Stimulated activated CD4-positive, alpha-beta T cell treated with anti-CD3 and anti-CD28 coated beads, Interleukin-15, amount 100 ng/mL, for 48 hours (primary cell): Measurements from ENCODE around the gene IDI2.
A peak's percentile ranks its signal among the peaks of the same experiment; 100 is the strongest.

Source experiments
- DNase-seq, 2 donors: peaks; one replicate each; pipeline ENCODE4 v3.0.0-alpha.2; 2020; ENCODE audit warnings: low read depth in 2 of 2

IDI2 gene

GRCh38 chr10:1007583-1007982 lies 18.1 kb downstream of the IDI2 start:
- no peak for DNase-seq

GRCh38 chr10:1006573-1006972 lies 19.1 kb downstream of the IDI2 start:
- DNase-seq, result no peak

GRCh38 chr10:1003884-1004670 lies 21.6 kb downstream of the IDI2 start:
- no peak for DNase-seq

- DNase-seq, result no peak
Measured at GRCh38 chr10:1002425-1003006, 23.1 kb downstream of the IDI2 start.

GRCh38 chr10:997266-998022 lies 28.2 kb downstream of the IDI2 start:
- no peak for DNase-seq

GRCh38 chr10:996031-996430 lies 29.6 kb downstream of the IDI2 start:
- DNase-seq, result no peak

- DNase-seq, result no peak
Measured at GRCh38 chr10:995559-995926, 30.1 kb downstream of the IDI2 start.

- DNase-seq, result no peak
Measured at GRCh38 chr10:994836-995558, 30.7 kb downstream of the IDI2 start.

GRCh38 chr10:992871-993270 lies 32.8 kb downstream of the IDI2 start:
- no peak for DNase-seq

- DNase-seq, result no peak
Measured at GRCh38 chr10:992467-992866, 33.2 kb downstream of the IDI2 start.

- DNase-seq, result no peak
Measured at GRCh38 chr10:990808-991207, 34.9 kb downstream of the IDI2 start.

- DNase-seq, result peak in 1 of 2 donors; percentile 3
Measured at GRCh38 chr10:988667-989545, 36.8 kb downstream of the IDI2 start.

GRCh38 chr10:987870-988666 lies 37.6 kb downstream of the IDI2 start, which contains the start of gene GTPBP4:
Gene GTPBP4 (plus strand): TSS chr10:988434. CDS start chr10:988480, 46 bp downstream.
- DNase-seq, result peak; percentile 96 to 97

GRCh38 chr10:987620-987869 lies 38.1 kb downstream of the IDI2 start:
- DNase-seq, result no peak

GRCh38 chr10:986881-987619 lies 38.6 kb downstream of the IDI2 start:
- DNase-seq, result no peak

GRCh38 chr10:986137-986825 lies 39.4 kb downstream of the IDI2 start:
- DNase-seq, result no peak

GRCh38 chr10:985361-985760 lies 40.3 kb downstream of the IDI2 start:
- no peak for DNase-seq

- no peak for DNase-seq
Measured at GRCh38 chr10:983971-984655, 41.5 kb downstream of the IDI2 start.

- DNase-seq, result no peak
Measured at GRCh38 chr10:983401-983800, 42.3 kb downstream of the IDI2 start.
